ENCODE measurements around the gene GALNT11. TPM values are rescaled to one million over a fixed set of nuclear protein-coding genes. Genes with fewer than 3 reads are reported as not detected.

The GALNT11 gene
- total and polyA plus RNA-seq, 4 donors = 12.0 to 21.8 (median 13.8) TPM

DNA sequence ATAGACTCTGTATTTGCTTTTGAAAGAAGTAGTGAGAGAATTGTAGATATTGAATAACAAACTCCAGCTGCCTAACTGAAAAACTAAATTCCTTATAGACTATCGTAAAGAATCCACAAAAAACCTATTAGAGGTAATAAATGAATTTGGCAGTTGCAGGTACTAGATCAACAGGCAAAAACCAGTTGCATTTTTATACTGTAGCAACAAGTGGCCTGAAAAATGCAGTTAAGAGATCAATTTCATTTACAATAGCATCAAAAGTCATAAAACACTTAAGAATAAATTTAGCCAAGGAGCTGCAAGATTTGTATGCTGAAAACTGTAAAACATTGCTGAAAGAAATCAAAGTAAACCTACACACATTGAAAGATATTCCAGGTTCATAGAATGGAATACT, 70.3 kb downstream of the GALNT11 start:
- Histone ChIP-seq H3K27ac (ENCODE audit: low read depth in 1 of 2, low read length in 2 of 2) (no peak overlapping the region), H3K27me3 (ENCODE audit: control insufficient read depth in 4 of 4, insufficient read depth in 4 of 4, low read length in 3 of 4) (no peaks in the 10 kb centered on the region), H3K4me1 (ENCODE audit: control insufficient read depth in 4 of 4, insufficient read depth in 4 of 4, low read length in 3 of 4) (no peaks in the 10 kb centered on the region), H3K9me3 (ENCODE audit: control insufficient read depth in 4 of 4, low read length in 3 of 4) (no peaks in the 10 kb centered on the region), H3K9ac (ENCODE audit: low read depth in 1 of 2, low read length in 2 of 2) (no peak overlapping the region), H3K4me3 (ENCODE audit: low read depth in 1 of 3, low read length in 3 of 3) (no peak overlapping the region), H3K36me3 (ENCODE audit: control insufficient read depth in 4 of 4, insufficient read depth in 3 of 4, low read depth in 1 of 4, low read length in 3 of 4) (no peaks in the 10 kb centered on the region)
- no peak for DNase-seq (ENCODE audit: low spot score)
- WGBS = 96% methylated on average over 1 of the region's 1 CpG
- TF ChIP-seq, protein P1, sequence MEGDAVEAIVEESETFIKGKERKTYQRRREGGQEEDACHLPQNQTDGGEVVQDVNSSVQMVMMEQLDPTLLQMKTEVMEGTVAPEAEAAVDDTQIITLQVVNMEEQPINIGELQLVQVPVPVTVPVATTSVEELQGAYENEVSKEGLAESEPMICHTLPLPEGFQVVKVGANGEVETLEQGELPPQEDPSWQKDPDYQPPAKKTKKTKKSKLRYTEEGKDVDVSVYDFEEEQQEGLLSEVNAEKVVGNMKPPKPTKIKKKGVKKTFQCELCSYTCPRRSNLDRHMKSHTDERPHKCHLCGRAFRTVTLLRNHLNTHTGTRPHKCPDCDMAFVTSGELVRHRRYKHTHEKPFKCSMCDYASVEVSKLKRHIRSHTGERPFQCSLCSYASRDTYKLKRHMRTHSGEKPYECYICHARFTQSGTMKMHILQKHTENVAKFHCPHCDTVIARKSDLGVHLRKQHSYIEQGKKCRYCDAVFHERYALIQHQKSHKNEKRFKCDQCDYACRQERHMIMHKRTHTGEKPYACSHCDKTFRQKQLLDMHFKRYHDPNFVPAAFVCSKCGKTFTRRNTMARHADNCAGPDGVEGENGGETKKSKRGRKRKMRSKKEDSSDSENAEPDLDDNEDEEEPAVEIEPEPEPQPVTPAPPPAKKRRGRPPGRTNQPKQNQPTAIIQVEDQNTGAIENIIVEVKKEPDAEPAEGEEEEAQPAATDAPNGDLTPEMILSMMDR (IDR thresholded peaks at IDR 0.05; ENCODE audit: low read depth, low read length, missing input control) = no peak
- TF ChIP-seq FOXA2 (IDR thresholded peaks at IDR 0.05) (no peak), EGR1 (IDR thresholded peaks at IDR 0.05; ENCODE audit: low read depth in 2 of 2) (no peak), RXRA (IDR thresholded peaks at IDR 0.05) (no peak), JUND (IDR thresholded peaks at IDR 0.05) (no peak)

DNA sequence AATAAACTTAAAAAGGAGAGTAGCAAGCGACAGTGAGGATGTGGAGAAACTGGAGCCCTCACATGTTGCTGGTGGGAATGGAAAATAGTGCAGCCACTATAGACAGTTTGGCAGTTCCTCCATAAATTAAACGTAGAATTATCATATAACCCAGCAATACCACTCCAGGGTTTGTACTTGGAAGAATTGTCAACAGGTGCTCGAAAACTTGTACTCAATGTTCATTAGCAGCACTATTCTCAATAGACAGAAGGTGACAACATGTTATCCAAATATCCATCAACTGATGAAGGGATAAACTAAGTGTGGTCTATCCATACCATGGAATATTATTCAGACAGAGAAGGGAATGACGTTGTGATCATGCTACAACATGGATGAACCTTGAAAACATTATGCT, 71.9 kb downstream of the GALNT11 start:
- TF ChIP-seq, protein P2, sequence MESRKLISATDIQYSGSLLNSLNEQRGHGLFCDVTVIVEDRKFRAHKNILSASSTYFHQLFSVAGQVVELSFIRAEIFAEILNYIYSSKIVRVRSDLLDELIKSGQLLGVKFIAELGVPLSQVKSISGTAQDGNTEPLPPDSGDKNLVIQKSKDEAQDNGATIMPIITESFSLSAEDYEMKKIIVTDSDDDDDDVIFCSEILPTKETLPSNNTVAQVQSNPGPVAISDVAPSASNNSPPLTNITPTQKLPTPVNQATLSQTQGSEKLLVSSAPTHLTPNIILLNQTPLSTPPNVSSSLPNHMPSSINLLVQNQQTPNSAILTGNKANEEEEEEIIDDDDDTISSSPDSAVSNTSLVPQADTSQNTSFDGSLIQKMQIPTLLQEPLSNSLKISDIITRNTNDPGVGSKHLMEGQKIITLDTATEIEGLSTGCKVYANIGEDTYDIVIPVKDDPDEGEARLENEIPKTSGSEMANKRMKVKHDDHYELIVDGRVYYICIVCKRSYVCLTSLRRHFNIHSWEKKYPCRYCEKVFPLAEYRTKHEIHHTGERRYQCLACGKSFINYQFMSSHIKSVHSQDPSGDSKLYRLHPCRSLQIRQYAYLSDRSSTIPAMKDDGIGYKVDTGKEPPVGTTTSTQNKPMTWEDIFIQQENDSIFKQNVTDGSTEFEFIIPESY (IDR thresholded peaks at IDR 0.05) = no peak
- no peak for TF ChIP-seq FOXA2 (IDR thresholded peaks at IDR 0.05)
- no peak for TF ChIP-seq FOXA1 (IDR thresholded peaks at IDR 0.05)
- no peak for TF ChIP-seq TAF1 (conservative IDR thresholded peaks at IDR 0.05)
- TF ChIP-seq HNF4A (conservative IDR thresholded peaks at IDR 0.05) = no peak
- TF ChIP-seq YY1 (IDR thresholded peaks at IDR 0.05) = no peak
- TF ChIP-seq, protein P3, sequence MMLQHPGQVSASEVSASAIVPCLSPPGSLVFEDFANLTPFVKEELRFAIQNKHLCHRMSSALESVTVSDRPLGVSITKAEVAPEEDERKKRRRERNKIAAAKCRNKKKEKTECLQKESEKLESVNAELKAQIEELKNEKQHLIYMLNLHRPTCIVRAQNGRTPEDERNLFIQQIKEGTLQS (IDR thresholded peaks at IDR 0.05) = no peak
- TF ChIP-seq GABPA (IDR thresholded peaks at IDR 0.05 in 1 of 2, conservative IDR thresholded peaks at IDR 0.05 in 1 of 2) = no peak
- TF ChIP-seq, protein P1 (IDR thresholded peaks at IDR 0.05; ENCODE audit: low read depth, low read length, missing input control) = no peak
- no peak for TF ChIP-seq HNF4G (IDR thresholded peaks at IDR 0.05)
- TF ChIP-seq JUND (IDR thresholded peaks at IDR 0.05) = no peak
- no peak for TF ChIP-seq RXRA (IDR thresholded peaks at IDR 0.05)
- no peak for TF ChIP-seq EGR1 (IDR thresholded peaks at IDR 0.05; ENCODE audit: low read depth in 2 of 2)
- TF ChIP-seq, protein P4, sequence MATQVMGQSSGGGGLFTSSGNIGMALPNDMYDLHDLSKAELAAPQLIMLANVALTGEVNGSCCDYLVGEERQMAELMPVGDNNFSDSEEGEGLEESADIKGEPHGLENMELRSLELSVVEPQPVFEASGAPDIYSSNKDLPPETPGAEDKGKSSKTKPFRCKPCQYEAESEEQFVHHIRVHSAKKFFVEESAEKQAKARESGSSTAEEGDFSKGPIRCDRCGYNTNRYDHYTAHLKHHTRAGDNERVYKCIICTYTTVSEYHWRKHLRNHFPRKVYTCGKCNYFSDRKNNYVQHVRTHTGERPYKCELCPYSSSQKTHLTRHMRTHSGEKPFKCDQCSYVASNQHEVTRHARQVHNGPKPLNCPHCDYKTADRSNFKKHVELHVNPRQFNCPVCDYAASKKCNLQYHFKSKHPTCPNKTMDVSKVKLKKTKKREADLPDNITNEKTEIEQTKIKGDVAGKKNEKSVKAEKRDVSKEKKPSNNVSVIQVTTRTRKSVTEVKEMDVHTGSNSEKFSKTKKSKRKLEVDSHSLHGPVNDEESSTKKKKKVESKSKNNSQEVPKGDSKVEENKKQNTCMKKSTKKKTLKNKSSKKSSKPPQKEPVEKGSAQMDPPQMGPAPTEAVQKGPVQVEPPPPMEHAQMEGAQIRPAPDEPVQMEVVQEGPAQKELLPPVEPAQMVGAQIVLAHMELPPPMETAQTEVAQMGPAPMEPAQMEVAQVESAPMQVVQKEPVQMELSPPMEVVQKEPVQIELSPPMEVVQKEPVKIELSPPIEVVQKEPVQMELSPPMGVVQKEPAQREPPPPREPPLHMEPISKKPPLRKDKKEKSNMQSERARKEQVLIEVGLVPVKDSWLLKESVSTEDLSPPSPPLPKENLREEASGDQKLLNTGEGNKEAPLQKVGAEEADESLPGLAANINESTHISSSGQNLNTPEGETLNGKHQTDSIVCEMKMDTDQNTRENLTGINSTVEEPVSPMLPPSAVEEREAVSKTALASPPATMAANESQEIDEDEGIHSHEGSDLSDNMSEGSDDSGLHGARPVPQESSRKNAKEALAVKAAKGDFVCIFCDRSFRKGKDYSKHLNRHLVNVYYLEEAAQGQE (IDR thresholded peaks at IDR 0.05) = no peak
- TF ChIP-seq NR2F2 (IDR thresholded peaks at IDR 0.05) = no peak
- TF ChIP-seq, protein P5, sequence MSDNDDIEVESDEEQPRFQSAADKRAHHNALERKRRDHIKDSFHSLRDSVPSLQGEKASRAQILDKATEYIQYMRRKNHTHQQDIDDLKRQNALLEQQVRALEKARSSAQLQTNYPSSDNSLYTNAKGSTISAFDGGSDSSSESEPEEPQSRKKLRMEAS (IDR thresholded peaks at IDR 0.05) = no peak
- TF ChIP-seq SP1 (IDR thresholded peaks at IDR 0.05) = no peak
- TF ChIP-seq RAD21 (IDR thresholded peaks at IDR 0.05) = no peak
- no peak overlapping the region for H3K27ac ChIP-seq (ENCODE audit: low read depth in 1 of 2, low read length in 2 of 2)
- H3K4me3 ChIP-seq (ENCODE audit: low read depth in 1 of 3, low read length in 3 of 3) = no peak overlapping the region
- H3K9ac ChIP-seq (ENCODE audit: low read depth in 1 of 2, low read length in 2 of 2) = no peak overlapping the region
- no peaks in the 10 kb centered on the region for H3K9me3 ChIP-seq (ENCODE audit: control insufficient read depth in 4 of 4, low read length in 3 of 4)
- no peaks in the 10 kb centered on the region for H3K4me1 ChIP-seq (ENCODE audit: control insufficient read depth in 4 of 4, insufficient read depth in 4 of 4, low read length in 3 of 4)
- no peaks in the 10 kb centered on the region for H3K27me3 ChIP-seq (ENCODE audit: control insufficient read depth in 4 of 4, insufficient read depth in 4 of 4, low read length in 3 of 4)
- no peak for DNase-seq (ENCODE audit: low spot score)
- H3K36me3 ChIP-seq (ENCODE audit: control insufficient read depth in 4 of 4, insufficient read depth in 3 of 4, low read depth in 1 of 4, low read length in 3 of 4) = peaks cover 0 to 6% (median 2%) of the 10 kb centered on the region in 4 donors
- 97% methylated on average over 4 of the region's 4 CpGs for WGBS
